Psoas muscle (tissue), 8 donors: ENCODE data around the gene AGXT2. TPM values are rescaled to one million over a fixed set of nuclear protein-coding genes. Genes with fewer than 3 reads are reported as not detected.

ENCODE experiments used
- ATAC-seq, 4 donors: fragments of 200-7000 bp; cut with Tn5 transposase; one replicate each; pipeline ENCODE4 v1.9.1; 2020; ENCODE audit warnings: moderate library complexity in 3 of 4, mild to moderate bottlenecking in 2 of 4
- DNase-seq, 2 donors: peaks; one replicate each; pipeline ENCODE4 v3.0.0-alpha.2; 2020
- H3K27ac ChIP-seq: fragments of 200-600 bp; one replicate; pipeline ENCODE4 v1.8.0; 2022
- H3K27me3 ChIP-seq, 3 donors: fragments of 200-600 bp in 1 of 3; one replicate each; pipeline versions ENCODE4 v1.6.1 to v1.8.0; 2013 to 2022; ENCODE audit warnings: low read length in 2 of 3, mild to moderate bottlenecking in 2 of 3, moderate library complexity in 1 of 3; ENCODE audit not compliant: insufficient read depth in 3 of 3
- H3K36me3 ChIP-seq, 2 donors: fragments of 200-600 bp in 1 of 2; one replicate each; pipeline versions ENCODE4 v1.6.1 to v1.8.0; 2013 to 2022; ENCODE audit warnings: low read depth in 1 of 2, mild to moderate bottlenecking in 1 of 2, moderate library complexity in 1 of 2; ENCODE audit not compliant: insufficient read depth in 1 of 2
- H3K4me1 ChIP-seq: fragments of 200-600 bp; one replicate; pipeline ENCODE4 v1.8.0; 2022
- H3K4me3 ChIP-seq: fragments of 200-600 bp; one replicate; pipeline ENCODE4 v1.8.0; 2022; ENCODE audit warnings: mild to moderate bottlenecking
- H3K9me3 ChIP-seq: fragments of 200-600 bp; one replicate; pipeline ENCODE4 v1.8.0; 2022
- CTCF ChIP-seq: fragments of 200-600 bp; IDR thresholded peaks from one replicate; pipeline ENCODE4 v1.8.0; 2022; ENCODE audit warnings: antibody characterized with exemption
- WGBS, 3 donors: extraction: QIAGEN DNeasy Blood & Tissue Kit; methylation state at CpG; one replicate each; pipeline versions ENCODE4 v1.1.6 to v1.1.7; 2013; 5-methylcytosine and 5-hydroxymethylcytosine counted together
- intact Hi-C, 2 donors: fragments of 100-400 bp; cut with DNase I; formaldehyde crosslinking; loops; one replicate each; pipeline versions ENCODE4 v1.11.0 to v1.14.2; 2022
- polyA plus RNA-seq, 3 donors: library from polyadenylated mRNA; stranded (reverse); fragments of 200-250 nt; gene quantifications; one replicate each; pipeline ENCODE4 v1.2.3, GENCODE V29; 2013
- total RNA-seq, 4 donors: library from RNA; stranded (reverse); fragmentation: NEBNext Ultra II Directional in 2 of 4; extraction: Animal tissue kit (Norgen Biotek cat#: 25700) in 2 of 4; gene quantifications; one replicate each; pipeline versions ENCODE4 v1.2.1 to v1.2.4, GENCODE V29; 2021 to 2023
- donor health status: healthy with polysubstance abuse.
- donor health status: DM: no; HTN: no; CAD: no; lungs with moderate emphysema.
- donor health status: Bipolar disorder and iron deficiency.
- donor health status: healthy.
- donor health status: DM: yes; HTN: yes; CAD: no.
- donor health status: DM: no; HTN: no; CAD: no.
- donor health status: DM: no; HTN: no; CAD: no.
- donor health status: DM: yes; HTN: yes; CAD: no.

AGXT2 gene
- total and polyA plus RNA-seq, 7 donors, result not detected

- Histone ChIP-seq H3K27me3 (no peaks in the 10 kb centered on the region), H3K4me3 (no peak overlapping the region), H3K36me3 (no peaks in the 10 kb centered on the region), H3K4me1 (no peaks in the 10 kb centered on the region), H3K27ac (no peak overlapping the region), H3K9me3 (no peaks in the 10 kb centered on the region)
- ATAC-seq (no peak), DNase-seq (no peak)
- WGBS, 3 donors, result 13 to 18% (median 14%) methylated on average over 4 of the region's 4 CpGs
- no peak for TF ChIP-seq CTCF
- intact Hi-C loops, result no loop called here
These were observed 31.3 kb downstream of the AGXT2 start for GRCh38 chr5:35016174-35017051.

GRCh38 chr5:35015063-35015462 is 32.7 kb downstream of the AGXT2 start:
- no peak for TF ChIP-seq CTCF
- no peaks in the 10 kb centered on the region for H3K4me1 ChIP-seq
- WGBS, 3 donors, result 60 to 91% (median 70%) methylated on average over 4 of the region's 4 CpGs
- H3K36me3 ChIP-seq, result no peaks in the 10 kb centered on the region
- DNase-seq (no peak), ATAC-seq (no peak)
- no peaks in the 10 kb centered on the region for H3K9me3 ChIP-seq
- no peak overlapping the region for H3K27ac ChIP-seq
- no peak overlapping the region for H3K4me3 ChIP-seq
- H3K27me3 ChIP-seq, result no peaks in the 10 kb centered on the region
- intact Hi-C loops, result no loop called here

GRCh38 chr5:35012796-35013195 is 35.0 kb downstream of the AGXT2 start:
- intact Hi-C loops, result no loop called here
- no peaks in the 10 kb centered on the region for H3K4me1 ChIP-seq
- 51 to 59% (median 57%) methylated on average over 5 of the region's 5 CpGs for WGBS, 3 donors
- no peak overlapping the region for H3K4me3 ChIP-seq
- no peaks in the 10 kb centered on the region for H3K27me3 ChIP-seq
- no peaks in the 10 kb centered on the region for H3K9me3 ChIP-seq
- DNase-seq (peak; percentile 49 to 57), ATAC-seq (peak; percentile 81 to 98 (median 96))
- no peak for TF ChIP-seq CTCF
- H3K36me3 ChIP-seq, result no peaks in the 10 kb centered on the region
- no peak overlapping the region for H3K27ac ChIP-seq

- no peak overlapping the region for H3K4me3 ChIP-seq
- H3K27ac ChIP-seq, result no peak overlapping the region
- peaks cover 0 to under 1% (median 0%) of the 10 kb centered on the region in 3 donors for H3K27me3 ChIP-seq
- TF ChIP-seq CTCF, result no peak
- peak; percentile 36 to 72 (median 66) for ATAC-seq
- DNase-seq, result no peak
- H3K36me3 ChIP-seq, result no peaks in the 10 kb centered on the region
- intact Hi-C loops, result no loop called here
- no peaks in the 10 kb centered on the region for H3K9me3 ChIP-seq
- H3K4me1 ChIP-seq, result no peaks in the 10 kb centered on the region
- WGBS, 3 donors, result 36 to 47% (median 37%) methylated on average over 3 of the region's 3 CpGs
These were observed 35.4 kb downstream of the AGXT2 start for GRCh38 chr5:35012365-35012764.
